ENCODE results near the gene GAB4.
"Not testable (repeated sequence)": the region's sequence is repeated elsewhere in the genome, so short reads cannot be mapped to it uniquely, and the experiment has no call there.

The GAB4 gene

GRCh38 chr22:17007852-17008731, at the start of gene GAB4:
Gene GAB4 (minus strand): TSS chr22:17008222. CDS start chr22:17008114, 108 bp downstream.
- DNase-seq = no peak

GRCh38 chr22:17056807-17057206, 48.8 kb upstream of the GAB4 start:
- DNase-seq = no peak

- DNase-seq = no peak
Observed at GRCh38 chr22:17056058-17056457, 48.0 kb upstream of the GAB4 start.

DNA sequence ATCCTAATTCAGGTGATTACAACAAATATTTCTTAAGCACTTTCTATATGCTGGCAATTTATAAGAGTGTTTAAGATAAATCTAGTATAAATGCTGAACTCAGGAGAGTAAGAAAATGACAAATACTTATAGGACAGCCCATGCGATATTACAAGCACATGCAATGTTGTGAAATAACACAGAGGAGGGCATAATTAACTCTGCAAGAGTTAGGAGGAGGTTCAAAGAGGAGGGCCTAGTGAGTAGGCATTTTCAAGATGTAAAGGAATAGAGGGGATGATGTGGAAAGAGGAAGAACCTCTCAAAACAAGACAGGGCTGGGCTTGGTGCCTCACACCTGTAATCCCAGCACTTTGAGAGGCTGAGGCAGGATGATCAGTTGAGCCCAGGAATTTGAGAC, 39.6 kb upstream of the GAB4 start:
- no peak for DNase-seq

GRCh38 chr22:17046566-17047348, 38.7 kb upstream of the GAB4 start:
- no peak for DNase-seq

- no peak for DNase-seq
Observed at GRCh38 chr22:17043521-17043920, 35.5 kb upstream of the GAB4 start.

DNA sequence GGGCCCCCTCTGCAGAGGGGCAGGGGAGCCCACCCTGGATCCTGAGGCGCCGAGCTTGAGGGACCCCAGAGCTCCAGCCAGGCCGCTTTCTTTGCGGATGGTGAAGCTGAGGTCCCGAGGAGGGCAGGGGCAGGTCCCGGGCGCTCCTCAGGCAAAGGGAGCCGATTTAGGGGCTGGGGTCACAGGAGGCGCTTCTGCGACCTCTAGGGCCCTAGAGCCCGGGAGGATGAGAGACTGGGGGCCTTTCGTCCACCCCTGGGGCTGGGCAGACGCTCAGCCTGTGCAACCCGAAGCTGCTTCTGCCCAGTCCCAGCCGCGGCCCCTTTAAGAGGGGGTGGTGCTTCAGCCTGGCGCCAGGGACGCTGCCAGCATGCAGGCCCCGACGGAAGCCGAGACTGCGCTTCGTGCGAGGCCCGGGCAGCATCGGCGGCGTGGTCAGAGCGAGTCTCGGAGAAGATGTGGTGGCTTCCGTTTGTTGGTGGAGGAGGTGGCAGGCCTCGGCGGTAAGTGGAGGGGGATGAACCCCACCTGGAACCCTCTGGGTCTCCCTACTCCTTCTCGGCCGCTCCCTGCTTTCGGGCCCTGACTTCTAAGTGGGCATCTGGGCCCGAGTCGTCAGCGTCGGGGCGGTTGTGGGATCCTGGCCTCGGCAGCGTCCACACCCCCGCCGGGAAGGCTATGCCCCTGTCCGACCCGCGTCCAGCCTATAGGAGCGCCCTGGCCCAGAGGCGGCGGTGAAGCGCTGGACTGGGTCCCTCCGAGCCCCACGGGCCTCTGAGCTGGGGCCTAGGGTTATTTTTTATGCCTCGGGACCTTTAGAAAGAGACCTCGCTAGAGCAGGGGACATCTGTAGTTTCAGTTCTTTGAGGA, 29.1 kb upstream of the GAB4 start:
- DNase-seq = not testable (repeated sequence)

- DNase-seq = not testable (repeated sequence)
Observed at GRCh38 chr22:17035976-17036841, 28.2 kb upstream of the GAB4 start.

DNA sequence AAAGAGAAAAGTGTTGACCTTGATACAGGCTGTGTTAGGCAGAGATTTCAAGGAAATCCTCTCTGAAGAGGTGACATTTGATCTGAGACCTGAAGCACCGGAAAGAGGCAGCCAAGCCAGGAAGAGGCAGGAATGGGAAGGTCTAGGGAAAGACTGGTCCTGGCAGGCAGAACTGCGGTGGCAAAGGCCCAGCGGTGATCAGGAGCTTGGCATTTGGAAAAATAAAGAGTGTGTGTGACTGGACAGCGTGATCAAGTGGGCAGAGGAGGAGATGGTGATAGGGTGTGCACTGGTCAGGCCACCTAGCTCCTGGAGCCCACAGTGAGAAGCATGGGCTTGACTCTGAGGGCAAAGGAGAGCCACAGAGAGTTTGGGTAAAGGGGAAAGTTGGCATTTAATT, 27.2 kb upstream of the GAB4 start:
- no peak for DNase-seq

DNA sequence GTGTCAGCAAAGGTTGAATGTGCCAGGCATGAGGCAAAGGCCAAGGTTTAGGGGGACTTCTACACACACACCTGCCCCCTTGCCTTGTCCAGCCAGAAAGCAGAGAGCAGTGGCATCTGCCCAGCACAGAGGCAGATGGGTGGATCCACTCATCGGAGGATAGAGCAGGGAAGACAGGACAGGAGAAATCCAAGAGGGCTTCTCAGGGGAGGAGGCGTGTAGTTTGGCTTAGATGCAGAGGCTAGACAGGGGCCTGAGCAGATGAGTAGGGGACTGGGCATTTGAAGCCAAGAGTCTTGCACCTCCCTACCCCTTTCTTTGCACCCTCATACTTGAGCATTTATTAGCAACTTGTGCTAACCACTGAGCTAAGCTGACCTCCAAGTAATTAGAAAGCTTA, 26.5 kb upstream of the GAB4 start:
- DNase-seq = not testable (repeated sequence)

DNA sequence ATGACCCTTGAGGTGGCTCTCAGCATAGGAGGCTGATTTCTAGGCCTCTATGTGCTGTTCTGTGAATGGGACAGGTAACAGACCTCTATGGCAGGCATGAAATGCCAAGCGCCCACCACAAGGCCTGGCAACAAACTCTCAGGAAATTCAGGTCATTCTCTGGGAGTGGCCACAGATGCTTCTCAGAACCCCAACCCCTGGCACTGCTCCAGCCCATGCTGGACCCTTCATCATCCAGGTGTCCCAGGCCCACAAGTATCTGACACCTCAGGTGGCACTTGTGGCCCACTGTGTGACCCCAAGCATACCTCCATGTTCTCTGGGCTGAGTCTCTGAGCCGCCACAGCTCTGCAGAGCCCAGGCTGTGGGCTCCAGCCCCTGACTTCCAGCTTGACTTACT, 24.3 kb upstream of the GAB4 start:
- not testable (repeated sequence) for DNase-seq

- not testable (repeated sequence) for DNase-seq
Observed at GRCh38 chr22:17024380-17024779, 16.4 kb upstream of the GAB4 start.

GRCh38 chr22:17015552-17015951, 7.5 kb upstream of the GAB4 start:
- not testable (repeated sequence) for DNase-seq

DNA sequence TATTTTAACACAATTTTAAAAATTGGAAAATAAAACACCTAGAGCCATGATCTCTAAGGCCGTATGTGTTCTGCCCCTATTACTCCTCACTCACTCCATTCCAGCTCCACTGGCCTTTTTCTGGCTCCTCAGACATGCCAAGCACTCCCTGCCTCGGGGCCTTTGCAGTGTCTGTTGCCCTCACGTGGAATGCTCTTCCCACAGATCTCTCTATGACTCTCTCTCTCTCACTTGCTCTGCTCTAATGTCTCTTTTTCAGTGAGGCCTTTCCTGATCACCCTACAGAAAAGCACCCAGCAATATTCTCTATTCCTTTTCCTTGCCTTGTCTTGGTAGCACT, 6.0 kb upstream of the GAB4 start:
- DNase-seq = not testable (repeated sequence)

DNA sequence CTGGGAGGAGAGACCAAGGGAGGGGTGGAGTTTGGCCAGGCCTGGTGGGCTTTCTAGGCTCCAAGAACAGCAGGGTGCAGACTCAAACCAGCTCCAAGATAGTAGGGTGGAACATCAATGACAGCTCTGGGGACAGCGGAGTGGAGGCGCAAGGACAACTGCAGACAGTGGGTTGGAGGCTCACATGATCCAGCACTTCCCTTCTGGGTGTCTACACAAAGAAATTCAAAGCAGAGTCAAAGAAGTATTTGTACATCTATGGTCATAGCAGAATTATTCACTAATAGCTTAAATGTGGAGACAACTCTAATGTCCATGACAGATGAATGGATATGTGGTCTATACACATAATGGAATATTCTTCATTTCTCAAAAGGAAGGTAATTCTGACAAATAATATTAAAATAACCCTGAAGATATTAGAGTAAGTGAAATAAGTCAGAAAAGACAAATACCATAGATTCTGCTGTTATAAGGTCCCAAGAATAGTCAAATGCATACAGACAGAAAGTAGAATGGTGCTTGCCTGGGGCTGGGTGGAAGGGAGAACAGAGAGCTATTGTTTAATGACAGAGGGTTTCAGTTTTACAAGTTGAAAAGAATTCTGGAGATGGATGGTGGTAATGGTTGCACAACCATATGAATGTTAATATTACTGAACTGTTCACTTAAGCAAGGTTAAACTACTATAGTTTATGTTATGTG, 5.5 kb upstream of the GAB4 start:
- no peak for DNase-seq

- no peak for DNase-seq
Observed at GRCh38 chr22:17012267-17012666, 4.2 kb upstream of the GAB4 start.

DNA sequence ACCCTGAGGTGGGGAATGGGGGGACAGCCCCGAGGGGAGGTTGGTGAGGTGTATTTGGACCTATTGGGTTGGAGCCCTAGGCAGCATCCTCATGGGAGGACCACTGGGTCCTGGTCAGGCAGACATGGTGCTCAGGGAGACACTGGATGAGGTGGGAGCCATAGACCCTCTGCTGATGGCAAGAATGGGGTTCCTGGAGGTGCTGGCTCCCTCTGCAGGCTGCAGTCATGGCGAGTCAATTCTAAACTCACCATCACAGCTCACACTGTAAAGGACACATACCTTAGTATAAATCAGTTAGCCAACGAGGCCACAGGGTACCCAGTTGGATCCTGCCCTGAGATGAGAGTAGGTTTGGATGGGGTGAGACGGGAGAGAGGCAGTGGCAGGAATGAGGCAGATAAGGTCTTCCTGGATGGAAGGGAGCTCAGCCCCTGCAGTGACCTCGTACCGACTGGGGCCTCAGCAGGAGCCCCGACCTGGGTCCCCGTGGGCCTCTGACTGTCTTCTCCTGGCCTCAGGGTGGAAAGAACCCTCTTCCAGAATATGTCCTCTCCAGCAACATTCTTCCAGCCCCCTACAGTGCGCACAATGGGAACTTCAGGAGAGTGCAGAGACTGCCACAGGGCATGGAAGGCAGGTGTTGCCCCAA, 1.7 kb upstream of the GAB4 start:
- no peak for DNase-seq

DNA sequence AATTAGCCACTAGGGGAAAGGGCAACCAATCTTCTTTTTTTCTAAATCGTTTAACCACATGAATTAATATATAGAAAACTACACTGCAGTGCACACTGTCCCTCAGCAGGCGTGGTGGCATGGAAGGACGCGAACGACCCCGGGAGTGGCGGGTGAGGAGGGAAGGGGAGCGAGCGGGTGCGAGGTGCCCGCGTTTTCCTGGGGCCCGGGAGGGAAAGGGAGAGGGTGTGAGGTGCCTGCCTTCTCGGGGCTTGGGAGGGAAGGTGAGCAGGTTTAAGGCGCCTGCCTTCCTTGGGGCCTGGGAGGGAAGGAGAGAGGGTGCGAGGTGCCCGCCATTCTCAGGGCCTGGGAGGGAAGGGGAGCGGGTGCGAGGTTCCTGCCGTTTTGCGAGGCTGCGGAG, 765 bp downstream of the GAB4 start:
- no peak for DNase-seq

- no peak for DNase-seq
Observed at GRCh38 chr22:16989915-16990314, 18.1 kb downstream of the GAB4 start.

- no peak for DNase-seq
Observed at GRCh38 chr22:16988257-16988656, 19.8 kb downstream of the GAB4 start.

DNA sequence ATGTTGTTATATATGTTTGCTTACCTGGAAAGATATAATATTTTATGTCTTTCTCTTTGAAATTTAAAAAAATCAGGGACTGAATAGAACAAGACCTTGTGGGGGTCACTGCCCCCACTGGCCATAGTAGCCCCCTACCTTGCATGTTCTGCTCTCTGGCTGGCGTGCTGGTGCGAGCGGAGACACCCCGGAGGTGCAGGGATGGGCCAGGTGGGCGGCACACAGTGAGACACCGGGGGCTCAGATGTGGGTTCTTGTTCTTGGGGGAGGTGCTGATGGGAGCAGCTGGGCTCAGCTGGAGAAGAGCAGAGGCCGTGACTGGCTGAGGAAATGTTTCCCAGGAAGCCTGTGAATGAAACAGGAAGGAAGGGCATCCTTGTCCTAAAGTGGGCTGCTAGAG, 20.2 kb downstream of the GAB4 start:
- no peak for DNase-seq
